K562 (cell line): ENCODE measurements around the gene CYB5D1.

ENCODE experiments used
- BRCA1 ChIP-seq, 2 experiments: fragments of 450-650 bp in 1 of 2; sonication (generic) in 1 of 2; formaldehyde crosslinking in 1 of 2; IDR thresholded peaks; 2 replicates each; pipeline versions ENCODE4 v1.5.0 to v1.6.1; 2017 to 2020; ENCODE audit warnings: mild to moderate bottlenecking in 1 of 2, missing genetic modification reagents in 1 of 2
- CTCF ChIP-seq, 3 experiments: IDR thresholded peaks in 2 of 3; conservative IDR thresholded peaks in 1 of 3; 2 replicates each; pipeline ENCODE4 v1.5.1; 2011 to 2012; ENCODE audit warnings: low read length in 3 of 3, mild to moderate bottlenecking in 3 of 3, control low read depth in 2 of 3, improper control_type of control experiment in 1 of 3, inconsistent platforms in 1 of 3, low read depth in 1 of 3, mixed read lengths in 1 of 3, moderate library complexity in 1 of 3; ENCODE audit not compliant: insufficient read depth in 2 of 3
- FOXM1 ChIP-seq, 2 experiments: fragments of 450-650 bp in 1 of 2; sonication (generic) in 1 of 2; formaldehyde crosslinking in 1 of 2; IDR thresholded peaks; 2 replicates each; pipeline versions ENCODE4 v1.6.1 to v1.9.0; 2017 to 2022; ENCODE audit warnings: low read depth in 2 of 2, mild to moderate bottlenecking in 2 of 2, missing genetic modification reagents in 1 of 2, moderate library complexity in 1 of 2
- HDAC6 ChIP-seq: IDR thresholded peaks from 2 replicates; pipeline ENCODE4 v1.6.1; 2012; ENCODE audit warnings: low read depth, mild to moderate bottlenecking, control low read depth, inconsistent platforms, low read length, moderate library complexity
- POLR2A ChIP-seq: fragments of 450-650 bp; conservative IDR thresholded peaks from 2 replicates; pipeline ENCODE4 v1.6.1; 2016
- SP1 ChIP-seq: sonication (generic); formaldehyde crosslinking; IDR thresholded peaks from 2 replicates; pipeline ENCODE4 v1.8.1; 2022; ENCODE audit warnings: mild to moderate bottlenecking, missing genetic modification reagents
- TGIF2 ChIP-seq: sonication (generic); formaldehyde crosslinking; IDR thresholded peaks from 2 replicates; pipeline ENCODE4 v1.8.1; 2022; ENCODE audit warnings: mild to moderate bottlenecking, missing genetic modification reagents, moderate library complexity
- USF1 ChIP-seq: sonication (generic); formaldehyde crosslinking; IDR thresholded peaks from 2 replicates; pipeline ENCODE4 v1.9.0; 2022; ENCODE audit warnings: mild to moderate bottlenecking, missing genetic modification reagents
- ZNF592 ChIP-seq: fragments of 450-650 bp; IDR thresholded peaks from 2 replicates; pipeline ENCODE4 v1.6.1; 2017; ENCODE audit warnings: antibody characterized with exemption, mild to moderate bottlenecking

- TF ChIP-seq CTCF (IDR thresholded peaks at IDR 0.05 in 2 of 3, conservative IDR thresholded peaks at IDR 0.05 in 1 of 3; ENCODE audit: insufficient read depth in 2 of 3, low read depth in 1 of 3, low read length in 3 of 3) (no peak), TGIF2 (CRISPR knock-in tag) (no peak), POLR2A (no peak), SP1 (CRISPR knock-in tag) (peak; percentile 93), USF1 (CRISPR knock-in tag) (peak; percentile 93), FOXM1 (IDR thresholded peaks at IDR 0.05; ENCODE audit: low read depth) (peak; percentile 94), FOXM1 (CRISPR knock-in tag; IDR thresholded peaks at IDR 0.05; ENCODE audit: low read depth) (no peak), BRCA1 (IDR thresholded peaks at IDR 0.05) (no peak), BRCA1 (CRISPR knock-in tag; IDR thresholded peaks at IDR 0.05) (no peak), ZNF592 (no peak), HDAC6 (no peak)
Observed at GRCh38 chr17:7836596-7837407, 21.0 kb upstream of the CYB5D1 start.
